Stimulated activated effector memory CD8-positive, alpha-beta T cell treated with anti-CD3 and anti-CD28 coated beads, Interleukin-12 subunit alpha, Interleukin-12 subunit beta, amount 100 ng/mL, for 72 hours (primary cell): ENCODE results near the gene ARHGEF28.

Experiments used
- ATAC-seq: fragments of 150-1000 bp; cut with Tn5 transposase; 2 replicates; pipeline ENCODE4 v1.10.0; 2021
- DNase-seq, 2 donors: peaks; one replicate each; pipeline ENCODE4 v3.0.0; 2021 to 2022; ENCODE audit warnings: low spot score in 2 of 2
- H3K27ac Mint-ChIP-seq: one replicate; pipeline ENCODE4 v1.8.0; 2022; ENCODE audit warnings: mild to moderate bottlenecking, mixed read lengths
- H3K36me3 Mint-ChIP-seq: one replicate; pipeline ENCODE4 v1.8.0; 2022; ENCODE audit warnings: mild to moderate bottlenecking, mixed read lengths
- H3K4me1 Mint-ChIP-seq: one replicate; pipeline ENCODE4 v1.8.0; 2022; ENCODE audit warnings: mixed read lengths
- H3K4me3 Mint-ChIP-seq: one replicate; pipeline ENCODE4 v1.8.0; 2022; ENCODE audit warnings: mild to moderate bottlenecking, mixed read lengths
- H3K9me3 Mint-ChIP-seq: one replicate; pipeline ENCODE4 v1.8.0; 2022; ENCODE audit warnings: mixed read lengths

Gene ARHGEF28

GRCh38 chr5:73946278-73946677, 320.3 kb downstream of the ARHGEF28 start:
- ATAC-seq (no peak), DNase-seq (no peak)
- H3K4me1 Mint-ChIP-seq = no peaks in the 10 kb centered on the region
- peaks cover 3% of the 10 kb centered on the region for H3K9me3 Mint-ChIP-seq
- no peak overlapping the region for H3K4me3 Mint-ChIP-seq
- no peaks in the 10 kb centered on the region for H3K36me3 Mint-ChIP-seq
- no peak overlapping the region for H3K27ac Mint-ChIP-seq

DNA sequence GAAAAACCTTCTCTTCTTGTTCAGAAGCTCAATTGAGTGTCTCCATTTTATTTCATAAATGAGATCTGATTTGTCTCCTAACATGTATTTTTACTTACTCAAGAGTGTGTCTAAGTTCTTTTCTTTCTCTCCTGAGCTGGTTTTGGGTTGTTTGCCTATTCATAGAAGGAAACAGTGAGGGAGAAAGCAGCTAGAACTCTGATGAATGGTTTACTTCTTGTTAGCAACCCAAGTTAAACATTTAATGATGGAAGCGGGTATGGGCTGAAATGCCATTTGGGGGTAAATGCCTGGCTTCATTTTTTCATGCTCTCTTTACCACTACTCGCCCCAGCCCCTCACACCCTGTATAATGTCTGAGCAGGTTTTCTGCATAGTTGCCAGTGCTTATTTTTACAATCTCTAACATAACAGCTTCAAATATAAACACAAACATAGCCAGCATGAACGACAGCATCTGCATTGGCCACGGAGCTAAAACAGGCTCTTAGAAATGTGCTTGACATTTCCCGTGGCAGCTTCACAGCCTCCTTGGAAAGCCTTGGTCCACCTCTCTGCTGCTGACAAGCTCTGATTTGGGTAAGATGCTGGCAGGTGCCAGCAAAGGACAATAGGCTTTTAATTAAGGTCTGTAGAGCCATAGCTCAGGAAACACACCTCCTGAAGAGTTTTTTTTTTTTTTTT, 321.1 kb downstream of the ARHGEF28 start:
- no peak for ATAC-seq
- Mint-ChIP-seq H3K9me3 (peaks cover 3% of the 10 kb centered on the region), H3K27ac (no peak overlapping the region), H3K4me3 (no peak overlapping the region), H3K36me3 (no peaks in the 10 kb centered on the region), H3K4me1 (no peaks in the 10 kb centered on the region)
- no peak for DNase-seq

DNA sequence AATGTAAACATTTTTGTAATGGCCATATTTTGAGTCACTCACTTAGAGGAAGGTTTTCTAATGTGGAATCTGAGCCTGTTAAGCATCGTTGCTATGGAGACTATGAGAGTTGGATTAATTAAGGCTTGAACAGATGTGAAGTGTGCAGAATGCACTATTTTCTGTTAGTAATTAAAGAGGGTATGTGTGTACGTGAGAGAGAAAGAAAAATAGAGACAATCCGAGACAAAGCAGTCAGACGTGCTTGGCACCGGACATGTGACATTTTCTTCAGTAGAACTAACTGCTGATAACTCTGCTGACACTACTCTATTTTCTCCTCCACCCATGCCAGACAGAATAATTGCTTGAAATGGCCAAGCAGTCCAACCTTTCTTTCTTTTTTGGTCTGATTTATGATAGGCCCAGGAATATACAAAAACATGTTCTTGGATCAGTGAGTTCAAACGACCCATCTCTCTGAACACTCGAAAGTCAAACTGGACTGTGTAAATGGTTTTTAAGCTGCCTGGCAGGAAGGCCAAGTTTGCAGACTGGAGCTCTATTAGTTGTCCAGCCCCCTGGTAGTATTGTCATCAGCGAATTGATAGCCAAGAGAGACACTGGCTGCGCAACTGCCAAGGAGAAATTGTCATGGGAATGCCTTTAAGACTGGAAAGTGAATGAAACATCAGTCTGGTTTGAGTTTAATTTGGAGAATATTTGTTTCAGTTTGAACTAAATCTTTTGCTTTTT, 322.1 kb downstream of the ARHGEF28 start:
- Mint-ChIP-seq H3K4me1 (no peaks in the 10 kb centered on the region), H3K36me3 (no peaks in the 10 kb centered on the region), H3K27ac (no peak overlapping the region), H3K4me3 (no peak overlapping the region), H3K9me3 (peaks cover 3% of the 10 kb centered on the region)
- ATAC-seq (no peak), DNase-seq (no peak)

- H3K36me3 Mint-ChIP-seq = no peaks in the 10 kb centered on the region
Observed at GRCh38 chr5:73948720-73949119, 322.7 kb downstream of the ARHGEF28 start.

GRCh38 chr5:73950441-73950873, 324.5 kb downstream of the ARHGEF28 start:
- Mint-ChIP-seq H3K4me1 (no peaks in the 10 kb centered on the region), H3K9me3 (no peaks in the 10 kb centered on the region), H3K27ac (no peak overlapping the region), H3K36me3 (no peaks in the 10 kb centered on the region), H3K4me3 (no peak overlapping the region)
- ATAC-seq = no peak
- no peak for DNase-seq

More at GRCh38 chr5:73948720-73949119, 322.7 kb downstream of the ARHGEF28 start:
- no peak overlapping the region for H3K27ac Mint-ChIP-seq
- peaks cover 3% of the 10 kb centered on the region for H3K9me3 Mint-ChIP-seq
- H3K4me3 Mint-ChIP-seq = no peak overlapping the region
- ATAC-seq = no peak
- no peaks in the 10 kb centered on the region for H3K4me1 Mint-ChIP-seq
- no peak for DNase-seq

GRCh38 chr5:73950912-73951430, 325.0 kb downstream of the ARHGEF28 start:
- Mint-ChIP-seq H3K27ac (no peak overlapping the region), H3K4me1 (no peaks in the 10 kb centered on the region), H3K4me3 (no peak overlapping the region), H3K36me3 (no peaks in the 10 kb centered on the region), H3K9me3 (no peaks in the 10 kb centered on the region)
- no peak for ATAC-seq
- DNase-seq = no peak

DNA sequence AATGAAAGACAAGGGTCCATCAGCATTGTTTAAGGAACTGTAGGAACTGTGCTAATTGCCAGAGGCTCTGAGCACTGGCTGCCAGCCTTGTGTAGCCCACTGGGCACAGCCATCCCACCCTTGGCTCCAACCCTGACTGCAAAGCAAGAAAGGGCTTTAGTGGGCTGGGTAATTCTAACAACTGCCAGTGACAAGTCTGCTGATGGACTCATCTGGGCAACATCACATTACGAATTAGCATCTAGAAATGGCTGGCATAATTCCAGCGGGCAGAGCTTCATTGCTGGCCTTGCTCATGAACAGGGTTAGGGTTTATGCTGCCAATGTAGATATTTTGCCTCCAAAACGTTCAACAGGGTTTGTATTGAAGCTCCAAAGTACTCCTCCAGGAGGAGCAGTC, 326.9 kb downstream of the ARHGEF28 start:
- no peaks in the 10 kb centered on the region for H3K36me3 Mint-ChIP-seq
- H3K27ac Mint-ChIP-seq = no peak overlapping the region
- H3K9me3 Mint-ChIP-seq = no peaks in the 10 kb centered on the region
- DNase-seq (no peak), ATAC-seq (no peak)
- no peaks in the 10 kb centered on the region for H3K4me1 Mint-ChIP-seq
- H3K4me3 Mint-ChIP-seq = no peak overlapping the region

- H3K4me3 Mint-ChIP-seq = no peak overlapping the region
Observed at GRCh38 chr5:73954381-73954780, 328.4 kb downstream of the ARHGEF28 start.

DNA sequence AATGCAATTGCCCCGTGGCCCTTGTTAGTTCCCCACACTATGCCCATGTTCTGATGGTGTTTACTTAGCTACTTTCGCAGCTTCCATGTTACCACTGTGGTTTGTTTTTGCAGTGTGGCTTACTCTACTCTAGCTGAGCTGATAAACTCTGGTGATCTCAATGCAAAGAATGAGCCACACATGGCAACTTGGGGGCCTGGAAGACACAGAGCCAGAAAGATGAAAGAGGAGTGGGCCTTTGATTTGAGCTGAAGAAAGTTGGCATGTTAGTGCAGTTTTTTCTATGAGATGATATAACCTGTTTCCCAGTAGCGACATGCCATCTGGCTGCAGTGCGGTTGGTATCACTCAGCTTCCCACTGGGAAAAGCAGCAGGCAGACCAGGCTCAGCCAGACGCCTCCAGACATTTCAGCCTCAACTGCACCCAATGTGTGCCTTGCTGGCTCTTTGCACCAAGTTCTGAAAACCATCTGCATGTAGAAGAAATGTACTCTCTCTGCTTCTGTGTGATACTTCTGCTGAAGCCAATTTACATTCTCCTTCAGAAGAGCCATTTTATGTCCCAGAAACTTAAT, 329.4 kb downstream of the ARHGEF28 start:
- no peaks in the 10 kb centered on the region for H3K4me1 Mint-ChIP-seq
- H3K27ac Mint-ChIP-seq = no peak overlapping the region
- no peaks in the 10 kb centered on the region for H3K36me3 Mint-ChIP-seq
- no peak overlapping the region for H3K4me3 Mint-ChIP-seq
- DNase-seq (no peak), ATAC-seq (no peak)
- no peaks in the 10 kb centered on the region for H3K9me3 Mint-ChIP-seq

More at GRCh38 chr5:73954381-73954780, 328.4 kb downstream of the ARHGEF28 start:
- Mint-ChIP-seq H3K4me1 (no peaks in the 10 kb centered on the region), H3K27ac (no peak overlapping the region), H3K9me3 (no peaks in the 10 kb centered on the region), H3K36me3 (no peaks in the 10 kb centered on the region)
- ATAC-seq = no peak
- DNase-seq = no peak

DNA sequence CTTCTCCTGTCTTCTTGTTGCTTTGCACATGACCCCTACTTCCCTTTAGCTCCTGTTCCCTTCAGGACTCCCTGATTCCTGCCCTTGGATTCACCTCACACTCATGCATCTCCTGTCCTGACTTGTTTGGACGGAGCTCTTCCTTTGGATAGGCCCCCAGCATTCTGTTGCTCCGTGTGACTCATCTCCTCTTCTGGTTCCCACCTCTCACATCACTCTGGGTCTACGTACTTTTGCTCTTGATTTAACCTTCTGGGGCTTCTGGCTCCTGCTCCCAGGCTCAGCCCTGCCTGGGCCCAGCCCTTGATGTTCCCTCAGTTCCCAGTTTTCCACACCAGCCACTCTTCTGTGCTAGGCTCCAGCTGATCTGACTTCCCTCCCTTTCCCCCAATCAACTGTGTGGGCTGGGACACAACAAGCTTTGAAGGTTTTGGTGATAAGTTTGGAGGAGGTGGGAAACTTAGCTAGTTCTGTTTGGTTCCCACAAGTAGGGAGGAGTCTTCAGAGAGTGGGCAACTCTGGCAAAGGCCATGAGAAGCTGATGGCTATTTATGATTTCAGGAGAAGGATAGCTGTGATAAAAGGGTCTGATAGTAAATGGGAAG, 331.5 kb downstream of the ARHGEF28 start:
- H3K4me1 Mint-ChIP-seq = no peaks in the 10 kb centered on the region
- DNase-seq (no peak), ATAC-seq (no peak)
- H3K4me3 Mint-ChIP-seq = no peak overlapping the region
- H3K9me3 Mint-ChIP-seq = no peaks in the 10 kb centered on the region
- H3K36me3 Mint-ChIP-seq = no peaks in the 10 kb centered on the region
- H3K27ac Mint-ChIP-seq = no peak overlapping the region

GRCh38 chr5:73958037-73958436, 332.0 kb downstream of the ARHGEF28 start:
- Mint-ChIP-seq H3K4me1 (no peaks in the 10 kb centered on the region), H3K27ac (no peak overlapping the region), H3K9me3 (no peaks in the 10 kb centered on the region), H3K36me3 (no peaks in the 10 kb centered on the region), H3K4me3 (no peak overlapping the region)
- no peak for ATAC-seq
- no peak for DNase-seq

DNA sequence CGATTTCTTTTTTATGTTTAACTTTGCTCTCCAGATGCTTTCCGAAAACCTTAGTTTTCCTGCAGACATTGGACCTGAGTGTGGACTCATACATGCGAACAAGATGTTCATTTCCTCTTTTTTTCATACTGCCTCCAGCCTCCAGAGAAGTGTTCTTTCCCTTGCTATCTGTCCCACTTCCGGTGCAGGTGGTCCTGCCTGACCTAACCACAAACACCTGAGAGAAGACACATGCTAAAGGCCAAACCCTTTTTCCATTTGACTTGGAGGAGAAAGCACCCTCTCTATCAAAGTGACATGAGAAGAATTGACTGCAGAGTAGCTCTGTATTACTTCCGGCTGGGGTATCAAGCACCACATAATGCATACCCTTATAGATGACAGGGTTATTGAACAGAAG, 334.0 kb downstream of the ARHGEF28 start:
- no peaks in the 10 kb centered on the region for H3K4me1 Mint-ChIP-seq
- no peak for ATAC-seq
- DNase-seq = no peak
- no peaks in the 10 kb centered on the region for H3K36me3 Mint-ChIP-seq
- no peak overlapping the region for H3K27ac Mint-ChIP-seq
- no peak overlapping the region for H3K4me3 Mint-ChIP-seq
- no peaks in the 10 kb centered on the region for H3K9me3 Mint-ChIP-seq

DNA sequence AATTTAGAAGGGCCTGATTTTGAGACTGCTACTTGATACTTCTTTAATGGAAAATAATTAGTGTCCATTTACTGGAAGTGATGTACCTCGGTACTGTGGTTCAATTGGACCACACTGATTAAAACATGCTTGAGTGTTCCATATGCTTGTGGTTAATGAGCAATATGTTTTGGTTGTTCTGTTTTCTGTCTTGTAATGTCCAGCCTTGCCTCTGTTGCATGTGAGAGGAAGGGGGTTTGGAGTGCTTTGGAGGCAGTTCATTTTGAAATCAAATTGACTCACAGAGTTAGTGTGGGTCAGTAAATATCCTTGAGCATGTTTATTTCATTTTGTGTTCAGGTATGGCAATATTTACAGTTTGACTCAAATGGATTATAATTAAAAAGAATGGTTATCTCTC, 334.4 kb downstream of the ARHGEF28 start:
- no peak overlapping the region for H3K4me3 Mint-ChIP-seq
- no peak overlapping the region for H3K27ac Mint-ChIP-seq
- no peaks in the 10 kb centered on the region for H3K36me3 Mint-ChIP-seq
- DNase-seq (no peak), ATAC-seq (no peak)
- no peaks in the 10 kb centered on the region for H3K9me3 Mint-ChIP-seq
- H3K4me1 Mint-ChIP-seq = no peaks in the 10 kb centered on the region

DNA sequence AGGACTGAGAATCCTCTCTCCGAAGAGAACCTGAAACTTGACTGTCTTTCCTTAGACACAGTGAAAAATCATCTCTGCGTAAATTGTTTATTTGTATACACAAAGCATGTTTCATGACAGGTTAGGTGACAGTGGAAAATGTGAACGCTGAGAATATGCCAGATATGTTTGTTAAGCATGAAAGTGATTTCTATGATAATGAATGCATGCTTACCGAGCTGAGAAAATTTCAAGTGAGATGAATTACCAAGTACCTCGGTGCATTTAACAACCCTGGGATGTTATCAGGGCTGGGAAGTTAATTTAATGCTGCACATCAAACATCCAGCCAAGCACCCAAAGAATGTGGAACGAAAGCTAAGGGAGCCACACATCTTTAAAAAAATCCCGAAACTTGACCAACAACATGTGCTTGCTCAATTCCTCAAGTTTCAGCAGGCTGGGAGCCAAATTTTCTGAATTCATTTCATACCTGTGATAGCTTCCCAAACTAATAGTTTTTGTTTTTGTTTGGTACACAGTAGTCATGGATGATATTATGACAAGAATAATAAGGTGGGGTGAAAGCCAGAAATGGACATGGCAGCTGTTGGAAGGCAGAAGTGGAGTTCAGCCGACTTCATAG, 336.9 kb downstream of the ARHGEF28 start:
- no peak for DNase-seq
- ATAC-seq = no peak
- H3K4me3 Mint-ChIP-seq = no peak overlapping the region
- no peaks in the 10 kb centered on the region for H3K36me3 Mint-ChIP-seq
- H3K27ac Mint-ChIP-seq = no peak overlapping the region
- no peaks in the 10 kb centered on the region for H3K9me3 Mint-ChIP-seq
- no peaks in the 10 kb centered on the region for H3K4me1 Mint-ChIP-seq

- no peaks in the 10 kb centered on the region for H3K36me3 Mint-ChIP-seq
- no peaks in the 10 kb centered on the region for H3K4me1 Mint-ChIP-seq
- ATAC-seq (no peak), DNase-seq (no peak)
- no peak overlapping the region for H3K27ac Mint-ChIP-seq
- no peak overlapping the region for H3K4me3 Mint-ChIP-seq
- H3K9me3 Mint-ChIP-seq = no peaks in the 10 kb centered on the region
Observed at GRCh38 chr5:73964352-73964865, 338.4 kb downstream of the ARHGEF28 start.
